SK-N-SH treated with all-trans-retinoic acid at 6 μM for 48 hours (cell line): ENCODE results near the gene PPP1R27.

Experiments
- ATAC-seq: fragments of 200-7000 bp; cut with Tn5 transposase; 3 replicates; pipeline ENCODE4 v1.9.1; 2020; ENCODE audit warnings: mild to moderate bottlenecking, moderate library complexity
- ARNTL ChIP-seq: fragments of 450-650 bp; formaldehyde crosslinking; IDR thresholded peaks from 2 replicates; pipeline ENCODE4 v1.5.0; 2020; ENCODE audit warnings: low read depth, mild to moderate bottlenecking, moderate library complexity, borderline replicate concordance
- BACH2 ChIP-seq: fragments of 250-450 bp; sonication (Bioruptor Pico); IDR thresholded peaks from 2 replicates; pipeline ENCODE4 v1.9.0; 2021; ENCODE audit warnings: mild to moderate bottlenecking, borderline replicate concordance
- CREB5 ChIP-seq: fragments of 250-450 bp; sonication (Bioruptor Pico); IDR thresholded peaks from 2 replicates; pipeline ENCODE4 v1.5.1; 2020; ENCODE audit warnings: low read depth, mild to moderate bottlenecking, moderate library complexity
- CSDC2 ChIP-seq: fragments of 250-450 bp; sonication (Bioruptor Pico); IDR thresholded peaks from 2 replicates; pipeline ENCODE4 v1.5.0; 2020; ENCODE audit warnings: mild to moderate bottlenecking, moderate library complexity
- CSRNP3 ChIP-seq: fragments of 250-450 bp; sonication (Bioruptor Pico); IDR thresholded peaks from 2 replicates; pipeline ENCODE4 v1.5.1; 2021; ENCODE audit warnings: mild to moderate bottlenecking, moderate library complexity
- ESRRG ChIP-seq: fragments of 250-450 bp; sonication (Bioruptor Pico); IDR thresholded peaks from 2 replicates; pipeline ENCODE4 v1.6.1; 2021; ENCODE audit warnings: mild to moderate bottlenecking
- GLIS3 ChIP-seq: fragments of 250-450 bp; sonication (Bioruptor Pico); IDR thresholded peaks from 2 replicates; pipeline ENCODE4 v1.5.0; 2020; ENCODE audit warnings: mild to moderate bottlenecking, moderate library complexity
- ISL1 ChIP-seq: fragments of 250-450 bp; sonication (Bioruptor Pico); IDR thresholded peaks from 2 replicates; pipeline ENCODE4 v2.1.2; 2022; ENCODE audit warnings: mild to moderate bottlenecking, moderate library complexity
- PATZ1 ChIP-seq: fragments of 250-450 bp; sonication (Bioruptor Pico); IDR thresholded peaks from 2 replicates; pipeline ENCODE4 v1.8.0; 2020; ENCODE audit warnings: mild to moderate bottlenecking, moderate library complexity, borderline replicate concordance
- POU6F1 ChIP-seq: fragments of 250-450 bp; sonication (Bioruptor Pico); IDR thresholded peaks from 2 replicates; pipeline ENCODE4 v1.8.0; 2021; ENCODE audit warnings: low read depth, mild to moderate bottlenecking, moderate library complexity, borderline replicate concordance
- RARB ChIP-seq: fragments of 250-450 bp; sonication (Bioruptor Pico); IDR thresholded peaks from 2 replicates; pipeline ENCODE4 v1.8.0; 2021; ENCODE audit warnings: mild to moderate bottlenecking, moderate library complexity
- SNAI2 ChIP-seq: fragments of 250-450 bp; sonication (Bioruptor Pico); IDR thresholded peaks from 2 replicates; pipeline ENCODE4 v1.5.0; 2020; ENCODE audit warnings: mild to moderate bottlenecking, moderate library complexity
- TCF4 ChIP-seq: fragments of 250-450 bp; sonication (Bioruptor Pico); IDR thresholded peaks from 2 replicates; pipeline ENCODE4 v1.8.0; 2021; ENCODE audit warnings: mild to moderate bottlenecking, moderate library complexity, borderline replicate concordance
- TOX ChIP-seq: fragments of 250-450 bp; sonication (Bioruptor Pico); IDR thresholded peaks from 2 replicates; pipeline ENCODE4 v1.8.0; 2021; ENCODE audit warnings: mild to moderate bottlenecking, moderate library complexity, borderline replicate concordance
- TSHZ2 ChIP-seq: fragments of 250-450 bp; sonication (Bioruptor Pico); IDR thresholded peaks from 2 replicates; pipeline ENCODE4 v1.5.0; 2020; ENCODE audit warnings: mild to moderate bottlenecking, moderate library complexity
- ZC3H10 ChIP-seq: fragments of 250-450 bp; sonication (Bioruptor Pico); IDR thresholded peaks from 2 replicates; pipeline ENCODE4 v1.5.1; 2021; ENCODE audit warnings: mild to moderate bottlenecking, moderate library complexity
- ZFP3 ChIP-seq: fragments of 250-450 bp; sonication (Bioruptor Pico); IDR thresholded peaks from 2 replicates; pipeline ENCODE4 v1.5.0; 2020; ENCODE audit warnings: mild to moderate bottlenecking, moderate library complexity
- ZFP30 ChIP-seq: fragments of 450-650 bp; formaldehyde crosslinking; IDR thresholded peaks from 2 replicates; pipeline ENCODE4 v1.5.0; 2022; ENCODE audit warnings: mild to moderate bottlenecking, moderate library complexity
- ZNF565 ChIP-seq: fragments of 450-650 bp; formaldehyde crosslinking; conservative IDR thresholded peaks from 2 replicates; pipeline ENCODE4 v1.5.0; 2020; ENCODE audit warnings: low read depth, mild to moderate bottlenecking, moderate library complexity
- ZNF70 ChIP-seq: fragments of 450-650 bp; formaldehyde crosslinking; IDR thresholded peaks from 2 replicates; pipeline ENCODE4 v1.5.0; 2020; ENCODE audit warnings: mild to moderate bottlenecking, moderate library complexity

Gene PPP1R27

GRCh38 chr17:81863123-81863675 lies 28.3 kb upstream of the PPP1R27 start:
- no peak for TF ChIP-seq RARB (CRISPR knock-in tag)
- TF ChIP-seq CREB5: no peak
- TF ChIP-seq CSDC2: no peak
- no peak for TF ChIP-seq SNAI2 (CRISPR knock-in tag)
- no peak for TF ChIP-seq ISL1 (CRISPR knock-in tag)
- TF ChIP-seq TSHZ2: no peak
- no peak for TF ChIP-seq BACH2 (CRISPR knock-in tag)
- no peak for TF ChIP-seq TCF4
- TF ChIP-seq TOX (CRISPR knock-in tag): no peak
- no peak for TF ChIP-seq CSRNP3 (CRISPR knock-in tag)
- no peak for TF ChIP-seq ZNF70
- TF ChIP-seq ZNF565 (CRISPR knock-in tag): no peak
- TF ChIP-seq POU6F1 (CRISPR knock-in tag): no peak
- no peak for TF ChIP-seq ESRRG (CRISPR knock-in tag)
- no peak for TF ChIP-seq ZFP3 (CRISPR knock-in tag)
- no peak for TF ChIP-seq ZFP30 (CRISPR knock-in tag)
- TF ChIP-seq PATZ1 (CRISPR knock-in tag): no peak
- TF ChIP-seq GLIS3 (CRISPR knock-in tag): no peak
- ATAC-seq: no peak

- ATAC-seq: peak; percentile 90
- TF ChIP-seq PATZ1 (CRISPR knock-in tag): peak; percentile 11; the same call in 1 of the 2 replicates
- TF ChIP-seq CSDC2: peak; percentile 100
- TF ChIP-seq RARB (CRISPR knock-in tag): peak; percentile 98
- peak; percentile 100 for TF ChIP-seq SNAI2 (CRISPR knock-in tag)
- peak; percentile 73 for TF ChIP-seq ISL1 (CRISPR knock-in tag)
- peak; percentile 100 for TF ChIP-seq ZNF565 (CRISPR knock-in tag)
- peak; percentile 95; the same call in 1 of the 2 replicates for TF ChIP-seq POU6F1 (CRISPR knock-in tag)
- peak; percentile 99 for TF ChIP-seq ZNF70
- peak; percentile 93 for TF ChIP-seq ZFP30 (CRISPR knock-in tag)
- peak; percentile 100 for TF ChIP-seq TSHZ2
- peak; percentile 98 for TF ChIP-seq ARNTL (CRISPR knock-in tag)
- peak; percentile 94; the same call in 1 of the 2 replicates for TF ChIP-seq ZC3H10
- TF ChIP-seq TCF4: no peak
These were observed 26.1 kb upstream of the PPP1R27 start for GRCh38 chr17:81860756-81861568.
